SU-DHL-6 (cell line): ENCODE results near the gene MIDN.
"Not testable (repeated sequence)": the region's sequence is repeated elsewhere in the genome, so short reads cannot be mapped to it uniquely, and the experiment has no call there.

Source experiments
- H2AFZ ChIP-seq: fragments of 200-600 bp; sonication (generic); 2 replicates; pipeline ENCODE4 v1.6.1; 2014; ENCODE audit warnings: low read depth, mild to moderate bottlenecking, moderate library complexity, mixed read lengths, antibody characterized with exemption, low read length; ENCODE audit not compliant: severe bottlenecking
- H3F3A ChIP-seq: fragments of 200-600 bp; shearing (Covaris generic); 2 replicates; pipeline ENCODE4 v1.6.0; 2016; ENCODE audit warnings: antibody characterized with exemption, mild to moderate bottlenecking; ENCODE audit not compliant: insufficient read depth
- H3K27ac ChIP-seq: fragments of 200-600 bp; sonication (generic); 2 replicates; pipeline ENCODE4 v1.5.1; 2016; ENCODE audit warnings: low read depth, mild to moderate bottlenecking, low read length, moderate library complexity, mixed read lengths
- H3K27me3 ChIP-seq: fragments of 200-600 bp; sonication (generic), shearing (Covaris generic); 2 replicates; pipeline ENCODE4 v1.6.0; 2014; ENCODE audit warnings: mild to moderate bottlenecking, low read length
- H3K36me3 ChIP-seq: fragments of 200-600 bp; sonication (generic); 2 replicates; pipeline ENCODE4 v1.6.1; 2014; ENCODE audit warnings: mild to moderate bottlenecking, low read length, mixed read lengths
- H3K4me2 ChIP-seq: fragments of 300-600, 200-600 bp; shearing (Covaris generic), sonication (generic); 2 replicates; pipeline ENCODE4 v1.6.0; 2014; ENCODE audit warnings: low read length, low read depth, mild to moderate bottlenecking; ENCODE audit not compliant: poor library complexity, severe bottlenecking
- H3K4me3 ChIP-seq: fragments of 200-600 bp; sonication (generic); 2 replicates; pipeline ENCODE4 v1.5.1; 2014; ENCODE audit warnings: antibody characterized with exemption, low read length, mild to moderate bottlenecking, mixed read lengths; ENCODE audit not compliant: insufficient read depth, poor library complexity, severe bottlenecking
- H3K79me2 ChIP-seq: fragments of 200-600 bp; sonication (generic); 2 replicates; pipeline ENCODE4 v1.6.1; 2014; ENCODE audit warnings: mild to moderate bottlenecking, low read length, moderate library complexity; ENCODE audit not compliant: insufficient read depth
- H3K9ac ChIP-seq: fragments of 200-600 bp; sonication (generic); 2 replicates; pipeline ENCODE4 v1.7.0; 2014; ENCODE audit warnings: mild to moderate bottlenecking, low read length
- H3K9me2 ChIP-seq: fragments of 200-600 bp; sonication (generic); replicated peaks from 2 replicates; pipeline ENCODE4 v1.6.1; 2014; ENCODE audit warnings: low read length; ENCODE audit not compliant: insufficient read depth
- H3K9me3 ChIP-seq: fragments of 200-600 bp; sonication (generic); 2 replicates; pipeline ENCODE4 v1.6.1; 2014; ENCODE audit warnings: low read length, mixed read lengths; ENCODE audit not compliant: insufficient read depth
- H4K20me1 ChIP-seq: fragments of 200-600 bp; sonication (generic); 2 replicates; pipeline ENCODE4 v1.6.1; 2014; ENCODE audit warnings: low read depth, mild to moderate bottlenecking, antibody characterized with exemption, low read length, moderate library complexity, mixed read lengths
- CTCF ChIP-seq: fragments of 200-600 bp; sonication (generic); IDR thresholded peaks from one replicate; pipeline ENCODE4 v1.5.1; 2017; ENCODE audit warnings: antibody characterized with exemption, mild to moderate bottlenecking, low read length, moderate library complexity; ENCODE audit not compliant: insufficient read depth, poor library complexity, severe bottlenecking
- EZH2phosphoT487 ChIP-seq: fragments of 200-600 bp; sonication (generic), shearing (Covaris generic); conservative IDR thresholded peaks from 2 replicates; pipeline ENCODE4 v1.6.1; 2018; ENCODE audit warnings: mild to moderate bottlenecking, antibody characterized with exemption, low read length, moderate library complexity, mixed read lengths

MIDN gene

GRCh38 chr19:1205114-1206099 is 43.0 kb upstream of the MIDN start, which contains the start of gene STK11:
STK11 (plus strand) TSS chr19:1205778; CDS start chr19:1206914, 1,136 bp downstream.
- Histone ChIP-seq H3K27me3 (no peaks in the 10 kb centered on the region), H4K20me1 (no peaks in the 10 kb centered on the region), H3K9ac (peak within 1 kb of the TSS; percentile 88), H3K9me3 (no peaks in the 10 kb centered on the region), H3K4me2 (peak within 1 kb of the TSS; percentile 87), H2AFZ (peak within 1 kb of the TSS; percentile 70), H3K27ac (peak within 1 kb of the TSS; percentile 65), H3F3A (peaks cover 13% of the 10 kb centered on the region), H3K4me3 (peak within 1 kb of the TSS; percentile 74), H3K9me2 (no peaks in the 10 kb centered on the region), H3K79me2 (peaks cover 40% of the 10 kb centered on the region), H3K36me3 (no peaks in the 10 kb centered on the region)
- TF ChIP-seq EZH2phosphoT487, result no peak
- TF ChIP-seq CTCF, result no peak

DNA sequence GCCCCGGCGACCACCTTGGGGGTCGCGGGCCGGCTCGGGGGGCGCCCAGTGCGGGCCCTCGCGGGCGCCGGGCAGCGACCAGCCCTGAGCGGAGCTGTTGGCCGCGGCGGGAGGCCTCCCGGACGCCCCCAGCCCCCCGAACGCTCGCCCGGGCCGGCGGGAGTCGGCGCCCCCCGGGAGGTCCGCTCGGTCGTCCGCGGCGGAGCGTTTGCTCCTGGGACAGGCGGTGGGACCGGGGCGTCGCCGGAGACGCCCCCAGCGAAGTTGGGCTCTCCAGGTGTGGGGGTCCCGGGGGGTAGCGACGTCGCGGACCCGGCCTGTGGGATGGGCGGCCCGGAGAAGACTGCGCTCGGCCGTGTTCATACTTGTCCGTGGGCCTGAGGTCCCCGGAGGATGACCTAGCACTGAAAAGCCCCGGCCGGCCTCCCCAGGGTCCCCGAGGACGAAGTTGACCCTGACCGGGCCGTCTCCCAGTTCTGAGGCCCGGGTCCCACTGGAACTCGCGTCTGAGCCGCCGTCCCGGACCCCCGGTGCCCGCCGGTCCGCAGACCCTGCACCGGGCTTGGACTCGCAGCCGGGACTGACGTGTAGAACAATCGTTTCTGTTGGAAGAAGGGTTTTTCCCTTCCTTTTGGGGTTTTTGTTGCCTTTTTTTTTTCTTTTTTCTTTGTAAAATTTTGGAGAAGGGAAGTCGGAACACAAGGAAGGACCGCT is 42.1 kb upstream of the MIDN start:
- Histone ChIP-seq H3K9ac (peak overlapping the region; percentile 88), H3K36me3 (no peaks in the 10 kb centered on the region), H3K9me3 (no peaks in the 10 kb centered on the region), H3K79me2 (peaks cover 48% of the 10 kb centered on the region), H3K27me3 (no peaks in the 10 kb centered on the region), H3K4me2 (peak overlapping the region; percentile 87), H3K27ac (peak overlapping the region; percentile 65), H4K20me1 (no peaks in the 10 kb centered on the region), H3K4me3 (peak overlapping the region; percentile 74), H3F3A (peaks cover 13% of the 10 kb centered on the region), H3K9me2 (no peaks in the 10 kb centered on the region), H2AFZ (no peak overlapping the region)
- no peak for TF ChIP-seq EZH2phosphoT487
- no peak for TF ChIP-seq CTCF

DNA sequence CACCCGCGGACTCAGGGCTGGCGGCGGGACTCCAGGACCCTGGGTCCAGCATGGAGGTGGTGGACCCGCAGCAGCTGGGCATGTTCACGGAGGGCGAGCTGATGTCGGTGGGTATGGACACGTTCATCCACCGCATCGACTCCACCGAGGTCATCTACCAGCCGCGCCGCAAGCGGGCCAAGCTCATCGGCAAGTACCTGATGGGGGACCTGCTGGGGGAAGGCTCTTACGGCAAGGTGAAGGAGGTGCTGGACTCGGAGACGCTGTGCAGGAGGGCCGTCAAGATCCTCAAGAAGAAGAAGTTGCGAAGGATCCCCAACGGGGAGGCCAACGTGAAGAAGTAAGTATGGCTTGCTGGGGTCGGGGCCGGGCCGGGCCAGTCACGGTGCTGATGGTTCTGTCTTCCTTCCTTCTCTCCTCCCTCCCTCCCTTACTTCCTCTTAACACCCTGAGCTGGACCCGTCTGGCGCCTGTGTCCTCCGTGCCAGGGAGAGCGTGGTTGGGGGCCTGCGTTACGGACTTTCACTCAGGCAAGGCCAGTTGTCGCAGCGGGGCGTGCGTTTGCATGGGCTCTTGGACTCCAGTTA is 41.4 kb upstream of the MIDN start:
- H3K79me2 ChIP-seq, result peaks cover 54% of the 10 kb centered on the region
- peak overlapping the region; percentile 87 for H3K4me2 ChIP-seq
- H3K9ac ChIP-seq, result peak overlapping the region; percentile 88
- no peak for TF ChIP-seq CTCF
- TF ChIP-seq EZH2phosphoT487, result no peak
- H2AFZ ChIP-seq, result no peak overlapping the region
- no peaks in the 10 kb centered on the region for H3K27me3 ChIP-seq
- no peaks in the 10 kb centered on the region for H3K9me2 ChIP-seq
- peak overlapping the region; percentile 74 for H3K4me3 ChIP-seq
- no peaks in the 10 kb centered on the region for H3K36me3 ChIP-seq
- H3K9me3 ChIP-seq, result no peaks in the 10 kb centered on the region
- no peaks in the 10 kb centered on the region for H4K20me1 ChIP-seq
- H3K27ac ChIP-seq, result peak overlapping the region; percentile 65
- H3F3A ChIP-seq, result peaks cover 13% of the 10 kb centered on the region

GRCh38 chr19:1208830-1209229 is 39.6 kb upstream of the MIDN start:
- H2AFZ ChIP-seq, H3K27ac ChIP-seq, H3K4me3 ChIP-seq, H3F3A ChIP-seq, H3K36me3 ChIP-seq, H3K4me2 ChIP-seq, H3K9me3 ChIP-seq, H3K9ac ChIP-seq, H3K9me2 ChIP-seq, H3K27me3 ChIP-seq, H4K20me1 ChIP-seq: not testable (repeated sequence)
- peaks cover 56% of the 10 kb centered on the region for H3K79me2 ChIP-seq
